Measurements from ENCODE around the gene UBAC1.

Gene UBAC1

DNA sequence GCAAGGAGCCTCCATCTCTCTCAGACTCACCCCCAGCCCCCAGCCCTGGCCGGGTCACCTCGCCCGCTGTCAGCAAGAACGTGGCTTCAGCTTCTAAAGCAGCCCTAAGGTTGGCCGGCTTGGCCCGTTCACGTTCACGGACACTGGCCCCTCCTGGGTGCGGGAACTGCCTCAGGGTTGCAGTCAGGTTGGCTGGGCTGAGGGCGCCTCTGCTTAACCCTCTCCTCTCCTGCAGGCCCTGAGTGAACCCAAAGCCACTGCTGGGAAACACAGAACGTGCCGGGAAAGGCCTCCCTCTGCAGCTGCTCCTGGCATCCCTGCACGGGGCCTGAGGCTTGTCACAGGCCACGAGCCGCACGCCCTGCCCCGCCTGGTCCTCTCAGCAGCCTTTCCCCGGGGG, 40.1 kb upstream of the UBAC1 start:
- H3K4me1 ChIP-seq (ENCODE audit: control extremely low read depth in 1 of 4, control insufficient read depth in 4 of 4, insufficient read depth in 4 of 4, low read length in 3 of 4), result peaks cover 0 to 13% (median 3%) of the 10 kb centered on the region in 4 experiments
- DNase-seq, result no peak
- H3K4me3 ChIP-seq (ENCODE audit: control insufficient read depth in 1 of 7, extremely low read depth in 1 of 7, insufficient read depth in 4 of 7, low read depth in 2 of 7, low read length in 6 of 7), result no peak overlapping the region
- no peaks in the 10 kb centered on the region for H3K9me3 ChIP-seq (ENCODE audit: control extremely low read depth in 1 of 5, control insufficient read depth in 4 of 5, insufficient read depth in 2 of 5, low read depth in 1 of 5, low read length in 4 of 5)
- ChIA-PET CTCF (no interaction called here), POLR2A (no interaction called here)
- H3K27ac ChIP-seq (ENCODE audit: insufficient read depth in 1 of 2, low read depth in 1 of 2, low read length in 2 of 2, poor library complexity in 1 of 2, severe bottlenecking in 2 of 2), result no peak overlapping the region
- H3K27me3 ChIP-seq (replicated peaks in 2 of 5; ENCODE audit: control insufficient read depth in 4 of 5, insufficient read depth in 5 of 5, low read length in 4 of 5), result no peaks in the 10 kb centered on the region
- no peaks in the 10 kb centered on the region for H3K36me3 ChIP-seq (ENCODE audit: control insufficient read depth in 4 of 4, insufficient read depth in 4 of 4, low read length in 3 of 4)
- 89% methylated on average over 13 of the region's 18 CpGs for WGBS (ENCODE audit: insufficient coverage)

DNA sequence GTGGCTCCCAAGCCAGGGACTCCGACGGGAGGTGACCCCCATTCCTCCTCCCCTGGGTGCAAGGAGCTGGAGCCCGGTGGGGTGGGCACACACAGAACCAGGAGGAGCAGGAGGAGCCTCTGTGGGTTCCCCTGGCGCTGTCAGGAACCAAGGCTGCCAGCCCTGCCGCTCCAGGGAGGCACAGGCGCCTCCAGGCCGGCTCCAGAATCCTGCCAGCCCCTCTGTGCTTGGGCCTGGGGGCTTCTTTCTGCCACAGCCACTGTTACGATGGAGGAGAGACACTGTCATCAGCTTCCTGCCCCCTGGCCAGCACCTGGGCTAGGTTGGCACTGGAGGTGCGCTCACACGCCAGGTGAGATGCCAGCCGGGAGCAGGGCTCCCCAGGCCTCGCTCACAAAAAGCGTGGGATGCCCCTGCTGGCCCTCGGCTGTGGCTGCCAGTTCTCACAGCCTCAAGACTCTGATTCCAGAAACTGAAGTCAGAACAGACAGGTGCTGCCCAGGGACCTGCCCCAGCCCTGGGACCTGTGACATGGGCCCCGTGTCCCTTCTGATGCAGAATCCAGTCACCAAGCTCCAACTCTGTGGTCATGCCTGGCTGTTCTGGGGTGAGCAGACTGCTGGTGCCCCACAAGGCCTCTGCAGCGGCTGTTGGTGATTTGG, 37.4 kb upstream of the UBAC1 start:
- Histone ChIP-seq H3K4me1 (ENCODE audit: control extremely low read depth in 1 of 4, control insufficient read depth in 4 of 4, insufficient read depth in 4 of 4, low read length in 3 of 4) (peaks cover 0 to 31% (median 19%) of the 10 kb centered on the region in 4 experiments), H3K36me3 (ENCODE audit: control insufficient read depth in 4 of 4, insufficient read depth in 4 of 4, low read length in 3 of 4) (no peaks in the 10 kb centered on the region), H3K27ac (ENCODE audit: insufficient read depth in 1 of 2, low read depth in 1 of 2, low read length in 2 of 2, poor library complexity in 1 of 2, severe bottlenecking in 2 of 2) (no peak overlapping the region), H3K27me3 (replicated peaks in 2 of 5; ENCODE audit: control insufficient read depth in 4 of 5, insufficient read depth in 5 of 5, low read length in 4 of 5) (no peaks in the 10 kb centered on the region), H3K4me3 (ENCODE audit: control insufficient read depth in 1 of 7, extremely low read depth in 1 of 7, insufficient read depth in 4 of 7, low read depth in 2 of 7, low read length in 6 of 7) (no peak overlapping the region), H3K9me3 (ENCODE audit: control extremely low read depth in 1 of 5, control insufficient read depth in 4 of 5, insufficient read depth in 2 of 5, low read depth in 1 of 5, low read length in 4 of 5) (no peaks in the 10 kb centered on the region)
- POLR2A ChIA-PET, result no interaction called here
- no peak for DNase-seq
- WGBS (ENCODE audit: insufficient coverage), result 96% methylated on average over 11 of the region's 16 CpGs
- CTCF ChIA-PET, result no interaction called here

- no peak overlapping the region for H3K27ac ChIP-seq (ENCODE audit: insufficient read depth in 1 of 2, low read depth in 1 of 2, low read length in 2 of 2, poor library complexity in 1 of 2, severe bottlenecking in 2 of 2)
- H3K4me1 ChIP-seq (ENCODE audit: control extremely low read depth in 1 of 4, control insufficient read depth in 4 of 4, insufficient read depth in 4 of 4, low read length in 3 of 4), result peaks cover 0 to 34% (median 24%) of the 10 kb centered on the region in 4 experiments
- ChIA-PET POLR2A (no interaction called here), CTCF (interaction anchor here (0.8 kb wide), 1 partner anchor 11 kb away, joined by 3 read pairs; no protein-coding TSS in a partner anchor)
- no peaks in the 10 kb centered on the region for H3K36me3 ChIP-seq (ENCODE audit: control insufficient read depth in 4 of 4, insufficient read depth in 4 of 4, low read length in 3 of 4)
- DNase-seq, result no peak
- H3K4me3 ChIP-seq (ENCODE audit: control insufficient read depth in 1 of 7, extremely low read depth in 1 of 7, insufficient read depth in 4 of 7, low read depth in 2 of 7, low read length in 6 of 7), result no peak overlapping the region
- 87% methylated on average over 6 of the region's 10 CpGs for WGBS (ENCODE audit: insufficient coverage)
- no peaks in the 10 kb centered on the region for H3K27me3 ChIP-seq (replicated peaks in 2 of 5; ENCODE audit: control insufficient read depth in 4 of 5, insufficient read depth in 5 of 5, low read length in 4 of 5)
- no peaks in the 10 kb centered on the region for H3K9me3 ChIP-seq (ENCODE audit: control extremely low read depth in 1 of 5, control insufficient read depth in 4 of 5, insufficient read depth in 2 of 5, low read depth in 1 of 5, low read length in 4 of 5)
These were observed 36.8 kb upstream of the UBAC1 start for GRCh38 chr9:135998016-135998380.

DNA sequence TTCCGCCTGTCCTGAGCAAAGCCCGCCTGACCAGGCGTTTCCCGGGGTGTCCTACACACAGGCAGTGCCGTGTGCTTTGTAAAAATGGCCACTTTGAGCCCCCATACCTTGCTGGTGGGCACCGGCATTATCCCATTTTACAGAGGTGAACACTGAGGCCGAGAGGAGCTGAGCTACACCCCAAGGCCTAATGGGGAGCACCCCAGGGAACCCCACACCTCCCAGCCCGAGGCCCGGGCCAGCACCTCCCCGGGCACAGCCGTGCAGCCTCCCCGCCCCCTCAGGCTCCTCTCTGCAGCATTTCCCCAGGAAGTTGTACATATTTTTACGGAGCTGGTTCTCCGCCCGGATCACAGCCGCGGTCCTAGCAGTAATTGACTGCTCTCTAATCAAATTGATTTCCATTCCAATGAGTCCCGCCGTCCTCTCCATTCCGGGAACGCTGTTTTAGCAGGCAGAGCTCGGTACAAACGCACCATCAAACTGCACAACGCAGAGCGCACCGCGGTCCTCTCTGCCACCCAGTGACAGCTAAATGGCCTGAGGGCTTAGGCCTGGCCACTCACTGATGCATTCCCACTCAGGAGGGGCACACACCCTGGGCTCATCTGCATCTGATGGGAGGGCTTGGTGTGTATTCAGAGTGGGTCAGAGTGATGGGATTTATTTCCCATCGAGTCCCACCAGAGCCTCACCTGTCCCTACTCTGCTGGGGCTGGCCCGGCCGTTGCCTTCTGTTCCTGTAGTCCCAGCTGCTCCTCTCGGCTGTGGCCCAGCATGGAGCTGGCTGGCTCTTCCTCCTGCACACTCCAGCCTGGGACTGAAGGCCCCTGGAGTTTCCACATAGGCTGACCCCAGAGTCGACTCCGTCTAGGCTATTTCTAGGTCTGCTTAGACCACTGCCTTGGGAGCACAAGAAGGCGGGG, 36.2 kb upstream of the UBAC1 start:
- POLR2A ChIA-PET, result no interaction called here
- Histone ChIP-seq H3K4me3 (ENCODE audit: control insufficient read depth in 1 of 7, extremely low read depth in 1 of 7, insufficient read depth in 4 of 7, low read depth in 2 of 7, low read length in 6 of 7) (no peak overlapping the region), H3K27ac (ENCODE audit: insufficient read depth in 1 of 2, low read depth in 1 of 2, low read length in 2 of 2, poor library complexity in 1 of 2, severe bottlenecking in 2 of 2) (no peak overlapping the region), H3K9me3 (ENCODE audit: control extremely low read depth in 1 of 5, control insufficient read depth in 4 of 5, insufficient read depth in 2 of 5, low read depth in 1 of 5, low read length in 4 of 5) (no peaks in the 10 kb centered on the region), H3K27me3 (replicated peaks in 2 of 5; ENCODE audit: control insufficient read depth in 4 of 5, insufficient read depth in 5 of 5, low read length in 4 of 5) (no peaks in the 10 kb centered on the region), H3K36me3 (ENCODE audit: control insufficient read depth in 4 of 4, insufficient read depth in 4 of 4, low read length in 3 of 4) (no peaks in the 10 kb centered on the region), H3K4me1 (ENCODE audit: control extremely low read depth in 1 of 4, control insufficient read depth in 4 of 4, insufficient read depth in 4 of 4, low read length in 3 of 4) (peaks cover 0 to 41% (median 31%) of the 10 kb centered on the region in 4 experiments)
- CTCF ChIA-PET, result interaction anchor here (0.8 kb wide), 1 partner anchor 10 kb away, joined by 3 read pairs; no protein-coding TSS in a partner anchor
- DNase-seq, result no peak
- 64% methylated on average over 32 of the region's 34 CpGs for WGBS (ENCODE audit: insufficient coverage)

GRCh38 chr9:135995816-135996215, 34.6 kb upstream of the UBAC1 start:
- DNase-seq, result no peak
- H3K36me3 ChIP-seq (ENCODE audit: control insufficient read depth in 4 of 4, insufficient read depth in 4 of 4, low read length in 3 of 4), result no peaks in the 10 kb centered on the region
- H3K9me3 ChIP-seq (ENCODE audit: control extremely low read depth in 1 of 5, control insufficient read depth in 4 of 5, insufficient read depth in 2 of 5, low read depth in 1 of 5, low read length in 4 of 5), result no peaks in the 10 kb centered on the region
- H3K27ac ChIP-seq (ENCODE audit: insufficient read depth in 1 of 2, low read depth in 1 of 2, low read length in 2 of 2, poor library complexity in 1 of 2, severe bottlenecking in 2 of 2), result no peak overlapping the region
- H3K27me3 ChIP-seq (replicated peaks in 2 of 5; ENCODE audit: control insufficient read depth in 4 of 5, insufficient read depth in 5 of 5, low read length in 4 of 5), result no peaks in the 10 kb centered on the region
- 98% methylated on average over 21 of the region's 21 CpGs for whole genome bisulfite sequencing (ENCODE audit: insufficient coverage)
- CTCF ChIA-PET, result interaction anchor here (0.6 kb wide), 1 partner anchor 73 kb away, joined by 3 read pairs; no protein-coding TSS in a partner anchor
- POLR2A ChIA-PET, result no interaction called here
- H3K4me1 ChIP-seq (ENCODE audit: control extremely low read depth in 1 of 4, control insufficient read depth in 4 of 4, insufficient read depth in 4 of 4, low read length in 3 of 4), result peaks cover 0 to 55% (median 45%) of the 10 kb centered on the region in 4 experiments
- H3K4me3 ChIP-seq (ENCODE audit: control insufficient read depth in 1 of 7, extremely low read depth in 1 of 7, insufficient read depth in 4 of 7, low read depth in 2 of 7, low read length in 6 of 7), result no peak overlapping the region

DNA sequence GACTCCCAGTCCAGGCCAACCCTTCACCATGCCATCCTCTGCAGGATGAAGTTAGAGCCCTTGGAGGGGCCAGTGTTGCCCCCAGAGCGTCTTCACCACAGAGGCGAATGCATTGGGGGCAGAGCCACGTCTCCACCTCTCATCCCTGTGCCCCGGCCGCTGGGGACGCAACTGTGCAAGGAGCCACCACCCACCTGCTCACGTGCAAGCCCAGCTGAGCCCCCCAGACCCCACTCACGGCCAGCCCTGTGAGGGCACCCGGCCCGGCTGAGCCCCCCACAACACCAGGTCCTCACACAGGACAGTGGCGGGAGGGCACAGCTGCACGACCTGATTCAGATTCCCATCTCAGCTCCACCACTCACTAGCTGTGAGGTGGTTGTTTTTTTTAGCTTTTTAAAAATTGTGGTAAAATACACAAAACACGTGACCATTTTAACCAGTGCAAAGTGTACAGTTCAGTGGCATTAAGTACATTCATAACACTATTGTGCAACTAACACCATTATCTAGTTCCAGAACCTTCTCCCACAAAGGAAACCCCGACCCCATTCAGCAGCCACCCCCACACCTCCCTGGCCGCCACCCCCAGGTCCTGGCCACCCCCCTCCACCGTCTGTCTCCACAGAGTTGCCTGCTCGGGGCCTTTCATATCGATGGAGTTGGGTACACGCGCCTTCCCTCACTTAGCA, 33.5 kb upstream of the UBAC1 start:
- ChIA-PET CTCF (interaction anchor here (1.0 to 1.3 kb wide), 3 partner anchors 26 to 128 kb away, joined by 3 to 4 read pairs (median 3); no protein-coding TSS in a partner anchor), POLR2A (no interaction called here)
- no peaks in the 10 kb centered on the region for H3K27me3 ChIP-seq (replicated peaks in 2 of 5; ENCODE audit: control insufficient read depth in 4 of 5, insufficient read depth in 5 of 5, low read length in 4 of 5)
- H3K9me3 ChIP-seq (ENCODE audit: control extremely low read depth in 1 of 5, control insufficient read depth in 4 of 5, insufficient read depth in 2 of 5, low read depth in 1 of 5, low read length in 4 of 5), result no peaks in the 10 kb centered on the region
- H3K36me3 ChIP-seq (ENCODE audit: control insufficient read depth in 4 of 4, insufficient read depth in 4 of 4, low read length in 3 of 4), result no peaks in the 10 kb centered on the region
- H3K4me3 ChIP-seq (ENCODE audit: control insufficient read depth in 1 of 7, extremely low read depth in 1 of 7, insufficient read depth in 4 of 7, low read depth in 2 of 7, low read length in 6 of 7), result no peak overlapping the region
- peaks cover 0 to 65% (median 55%) of the 10 kb centered on the region in 4 experiments for H3K4me1 ChIP-seq (ENCODE audit: control extremely low read depth in 1 of 4, control insufficient read depth in 4 of 4, insufficient read depth in 4 of 4, low read length in 3 of 4)
- H3K27ac ChIP-seq (ENCODE audit: insufficient read depth in 1 of 2, low read depth in 1 of 2, low read length in 2 of 2, poor library complexity in 1 of 2, severe bottlenecking in 2 of 2), result no peak overlapping the region
- peak in 2 of 3 donors; percentile 76 to 80 for DNase-seq
- WGBS (ENCODE audit: insufficient coverage), result 74% methylated on average over 12 of the region's 20 CpGs

All from common myeloid progenitor, CD34-positive (primary cell).